Breast epithelium (tissue), 3 donors: Measurements from ENCODE around the gene PDGFRA.

Experiments used
- POLR2A ChIP-seq: fragments of 450-650 bp; IDR thresholded peaks from one replicate; pipeline ENCODE4 v1.6.1; 2016; ENCODE audit warnings: antibody characterized with exemption, mild to moderate bottlenecking, moderate library complexity
- POLR2AphosphoS5 ChIP-seq, 3 donors: sonication (generic); formaldehyde crosslinking; IDR thresholded peaks; one replicate each; pipeline ENCODE4 v1.6.1; 2017; ENCODE audit warnings: antibody characterized with exemption in 3 of 3
- TF ChIP-seq, protein P1 (sequence below), 3 donors: fragments of 450-650 bp; IDR thresholded peaks; one replicate each; pipeline ENCODE4 v1.5.1; 2016 to 2017; ENCODE audit warnings: antibody characterized with exemption in 3 of 3, mild to moderate bottlenecking in 3 of 3, moderate library complexity in 3 of 3

DNA sequence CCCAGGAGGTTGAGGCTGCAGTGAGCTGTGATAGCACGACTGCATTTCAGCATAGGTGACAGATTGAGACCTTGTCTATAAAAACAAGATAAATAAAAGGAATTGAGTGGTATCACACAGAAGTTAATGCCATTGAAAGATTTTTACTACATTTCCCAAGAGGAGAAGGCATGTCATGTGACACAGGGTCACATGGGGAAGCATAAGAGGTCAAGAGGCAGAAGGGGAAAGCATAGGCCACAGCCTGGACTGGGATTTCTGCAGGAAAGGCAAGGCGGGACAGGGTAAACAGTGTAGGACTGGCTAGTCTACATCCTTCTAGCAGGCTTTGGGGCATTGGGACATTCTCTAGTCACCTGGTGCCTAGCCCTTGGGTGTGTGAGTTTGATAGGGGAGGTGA is 88.6 kb downstream of the PDGFRA start:
- TF ChIP-seq POLR2AphosphoS5 (IDR thresholded peaks at IDR 0.05) (no peak), POLR2A (no peak)
- TF ChIP-seq, protein P1, sequence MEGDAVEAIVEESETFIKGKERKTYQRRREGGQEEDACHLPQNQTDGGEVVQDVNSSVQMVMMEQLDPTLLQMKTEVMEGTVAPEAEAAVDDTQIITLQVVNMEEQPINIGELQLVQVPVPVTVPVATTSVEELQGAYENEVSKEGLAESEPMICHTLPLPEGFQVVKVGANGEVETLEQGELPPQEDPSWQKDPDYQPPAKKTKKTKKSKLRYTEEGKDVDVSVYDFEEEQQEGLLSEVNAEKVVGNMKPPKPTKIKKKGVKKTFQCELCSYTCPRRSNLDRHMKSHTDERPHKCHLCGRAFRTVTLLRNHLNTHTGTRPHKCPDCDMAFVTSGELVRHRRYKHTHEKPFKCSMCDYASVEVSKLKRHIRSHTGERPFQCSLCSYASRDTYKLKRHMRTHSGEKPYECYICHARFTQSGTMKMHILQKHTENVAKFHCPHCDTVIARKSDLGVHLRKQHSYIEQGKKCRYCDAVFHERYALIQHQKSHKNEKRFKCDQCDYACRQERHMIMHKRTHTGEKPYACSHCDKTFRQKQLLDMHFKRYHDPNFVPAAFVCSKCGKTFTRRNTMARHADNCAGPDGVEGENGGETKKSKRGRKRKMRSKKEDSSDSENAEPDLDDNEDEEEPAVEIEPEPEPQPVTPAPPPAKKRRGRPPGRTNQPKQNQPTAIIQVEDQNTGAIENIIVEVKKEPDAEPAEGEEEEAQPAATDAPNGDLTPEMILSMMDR (IDR thresholded peaks at IDR 0.05): no peak
